Fibroblast of the aortic adventitia (primary cell): ENCODE results near the gene SFXN1. TPM values are rescaled to one million over a fixed set of nuclear protein-coding genes. Genes with fewer than 3 reads are reported as not detected.
A peak's percentile ranks its signal among the peaks of the same experiment; 100 is the strongest.

ENCODE experiments used
- DNase-seq: peaks from one replicate; pipeline ENCODE4 v3.0.0-alpha.2; 2010; ENCODE audit warnings: low read depth
- H3K4me3 ChIP-seq: 2 replicates; pipeline ENCODE4 v1.5.1; 2011; ENCODE audit warnings: low read depth, mild to moderate bottlenecking, control low read depth, low read length, moderate library complexity
- total RNA-seq: library from RNA; depleted of rRNA; stranded (reverse); fragments of >200 nt; gene quantifications from 2 replicates; pipeline ENCODE4 v1.2.3, GENCODE V29; 2012; ENCODE audit warnings: low replicate concordance
- TF ChIP-seq, protein P1 (sequence below): IDR thresholded peaks from 2 replicates; pipeline ENCODE4 v1.5.1; 2011; ENCODE audit warnings: mild to moderate bottlenecking, low read length, control low read depth, inconsistent platforms; ENCODE audit not compliant: insufficient read depth

SFXN1 gene
- total RNA-seq, 1 donor: 74.7 TPM

DNA sequence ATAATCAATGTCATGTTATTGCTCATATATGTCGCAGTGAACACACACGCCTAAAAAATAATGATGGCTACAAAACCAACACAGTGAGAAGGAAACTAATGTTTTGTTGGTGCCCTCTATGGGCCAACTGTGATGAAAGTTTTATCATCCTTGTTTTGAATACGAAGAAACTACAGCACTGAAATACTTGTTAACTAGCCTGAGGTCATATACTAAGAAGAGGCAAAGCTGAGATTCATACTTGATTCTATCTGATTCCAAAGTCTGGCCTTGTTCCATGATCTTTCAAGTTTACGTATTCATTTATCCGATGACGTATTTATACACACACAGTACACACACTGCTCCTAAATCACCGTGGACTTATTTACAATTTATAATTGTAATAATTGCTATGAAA is 18.2 kb upstream of the SFXN1 start:
- TF ChIP-seq, protein P1, sequence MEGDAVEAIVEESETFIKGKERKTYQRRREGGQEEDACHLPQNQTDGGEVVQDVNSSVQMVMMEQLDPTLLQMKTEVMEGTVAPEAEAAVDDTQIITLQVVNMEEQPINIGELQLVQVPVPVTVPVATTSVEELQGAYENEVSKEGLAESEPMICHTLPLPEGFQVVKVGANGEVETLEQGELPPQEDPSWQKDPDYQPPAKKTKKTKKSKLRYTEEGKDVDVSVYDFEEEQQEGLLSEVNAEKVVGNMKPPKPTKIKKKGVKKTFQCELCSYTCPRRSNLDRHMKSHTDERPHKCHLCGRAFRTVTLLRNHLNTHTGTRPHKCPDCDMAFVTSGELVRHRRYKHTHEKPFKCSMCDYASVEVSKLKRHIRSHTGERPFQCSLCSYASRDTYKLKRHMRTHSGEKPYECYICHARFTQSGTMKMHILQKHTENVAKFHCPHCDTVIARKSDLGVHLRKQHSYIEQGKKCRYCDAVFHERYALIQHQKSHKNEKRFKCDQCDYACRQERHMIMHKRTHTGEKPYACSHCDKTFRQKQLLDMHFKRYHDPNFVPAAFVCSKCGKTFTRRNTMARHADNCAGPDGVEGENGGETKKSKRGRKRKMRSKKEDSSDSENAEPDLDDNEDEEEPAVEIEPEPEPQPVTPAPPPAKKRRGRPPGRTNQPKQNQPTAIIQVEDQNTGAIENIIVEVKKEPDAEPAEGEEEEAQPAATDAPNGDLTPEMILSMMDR: peak; percentile 47
- DNase-seq: peak; percentile 39

DNA sequence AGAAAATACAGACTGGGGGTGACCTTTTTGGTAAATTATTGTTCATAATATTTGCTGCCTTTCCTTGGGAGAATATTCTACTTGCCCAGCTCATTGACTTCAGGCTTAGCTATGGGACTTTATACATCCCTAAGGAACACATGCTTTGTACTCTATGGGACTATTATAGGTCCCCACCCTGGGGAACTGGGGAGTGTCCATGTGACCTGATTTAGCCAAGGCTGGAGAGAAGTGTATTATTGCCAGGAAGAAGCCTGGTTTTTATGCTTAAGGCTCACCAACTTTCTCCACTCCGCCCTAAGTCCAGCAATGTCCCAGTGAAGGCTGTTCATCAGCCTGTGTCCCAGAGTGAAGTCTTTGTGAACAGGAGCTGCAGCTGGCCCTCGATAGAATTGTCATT is 17.8 kb upstream of the SFXN1 start:
- TF ChIP-seq, protein P1: no peak
- DNase-seq: no peak
- H3K4me3 ChIP-seq: no peak overlapping the region

More for the DNA sequence above, 18.2 kb upstream of the SFXN1 start:
- H3K4me3 ChIP-seq: no peak overlapping the region

DNA sequence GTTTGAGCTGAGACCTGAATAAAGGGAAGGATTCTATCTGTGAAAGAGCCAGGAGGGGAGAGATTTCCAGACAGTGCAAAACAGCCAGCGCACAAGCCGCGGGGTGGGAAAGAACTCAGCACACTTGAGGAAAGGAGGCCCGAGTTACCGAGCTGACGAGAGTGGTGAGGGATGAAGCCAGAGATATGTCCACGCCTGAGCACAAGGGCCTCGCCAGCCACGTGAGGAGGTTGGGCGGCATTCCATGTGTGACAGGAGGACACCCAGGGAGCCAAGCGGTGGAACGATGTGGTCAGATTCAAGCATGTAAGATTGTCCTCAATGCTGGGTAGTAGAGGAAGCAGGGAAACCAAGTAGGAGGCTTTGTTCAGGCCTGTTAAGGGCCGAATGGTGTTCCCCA is 17.0 kb upstream of the SFXN1 start:
- no peak for DNase-seq
- TF ChIP-seq, protein P1: no peak

GRCh38 chr5:175463641-175464040 is 14.7 kb upstream of the SFXN1 start:
- H3K4me3 ChIP-seq: no peak overlapping the region
- DNase-seq: no peak
- TF ChIP-seq, protein P1: no peak

More for the DNA sequence above, 17.0 kb upstream of the SFXN1 start:
- no peak overlapping the region for H3K4me3 ChIP-seq

GRCh38 chr5:175464074-175464941 is 14.1 kb upstream of the SFXN1 start:
- no peak overlapping the region for H3K4me3 ChIP-seq
- DNase-seq: peak; percentile 39
- TF ChIP-seq, protein P1: peak; percentile 88

- no peak overlapping the region for H3K4me3 ChIP-seq
- TF ChIP-seq, protein P1: no peak
- no peak for DNase-seq
Measured at GRCh38 chr5:175464942-175465233, 13.5 kb upstream of the SFXN1 start.
